IPS-20b (cell line): Measurements from ENCODE around the gene SERPINA3.

Experiments
- H3K27ac ChIP-seq: one replicate; pipeline ENCODE4 v1.5.1; 2013; ENCODE audit warnings: low read length
- H3K27me3 ChIP-seq: 2 replicates; pipeline ENCODE4 v1.6.1; 2013; ENCODE audit warnings: mild to moderate bottlenecking, low read length, inconsistent platforms; ENCODE audit not compliant: insufficient read depth
- H3K36me3 ChIP-seq: 2 replicates; pipeline ENCODE4 v1.6.1; 2013; ENCODE audit warnings: low read depth, mild to moderate bottlenecking, inconsistent platforms, low read length, moderate library complexity; ENCODE audit not compliant: insufficient read depth
- H3K4me1 ChIP-seq: 2 replicates; pipeline ENCODE4 v1.6.1; 2013; ENCODE audit warnings: mild to moderate bottlenecking, control low read depth, inconsistent platforms, low read length, moderate library complexity; ENCODE audit not compliant: insufficient read depth
- H3K4me3 ChIP-seq: 2 replicates; pipeline ENCODE4 v1.5.1; 2013; ENCODE audit warnings: mild to moderate bottlenecking, low read length, inconsistent platforms
- H3K9ac ChIP-seq: 2 replicates; pipeline ENCODE4 v1.6.1; 2013; ENCODE audit warnings: low read depth, mild to moderate bottlenecking, inconsistent platforms, low read length, moderate library complexity
- H3K9me3 ChIP-seq: 2 replicates; pipeline ENCODE4 v1.6.1; 2013; ENCODE audit warnings: mild to moderate bottlenecking, low read depth, low read length, inconsistent platforms; ENCODE audit not compliant: insufficient read depth

Gene SERPINA3

GRCh38 chr14:94588311-94588710 lies 23.9 kb upstream of the SERPINA3 start:
- H3K4me1 ChIP-seq, result no peaks in the 10 kb centered on the region
- H3K9me3 ChIP-seq, result 0 out of 2 replicates have a peak, but pooled peaks cover 7% of the 10 kb centered on the region
- H3K27ac ChIP-seq, result no peak overlapping the region
- H3K27me3 ChIP-seq, result no peaks in the 10 kb centered on the region
- H3K36me3 ChIP-seq, result no peaks in the 10 kb centered on the region
- no peak overlapping the region for H3K4me3 ChIP-seq
- H3K9ac ChIP-seq, result no peak overlapping the region

- no peaks in the 10 kb centered on the region for H3K9me3 ChIP-seq
- H3K27ac ChIP-seq, result no peak overlapping the region
- H3K9ac ChIP-seq, result no peak overlapping the region
- no peak overlapping the region for H3K4me3 ChIP-seq
- H3K27me3 ChIP-seq, result no peaks in the 10 kb centered on the region
- no peaks in the 10 kb centered on the region for H3K36me3 ChIP-seq
- no peaks in the 10 kb centered on the region for H3K4me1 ChIP-seq
Observed at GRCh38 chr14:94591073-94591472, 21.1 kb upstream of the SERPINA3 start.

- Histone ChIP-seq H3K4me3 (no peak overlapping the region), H3K27me3 (no peaks in the 10 kb centered on the region), H3K27ac (no peak overlapping the region), H3K9me3 (no peaks in the 10 kb centered on the region), H3K4me1 (no peaks in the 10 kb centered on the region), H3K36me3 (no peaks in the 10 kb centered on the region), H3K9ac (no peak overlapping the region)
Observed at GRCh38 chr14:94591871-94592270, 20.3 kb upstream of the SERPINA3 start.

GRCh38 chr14:94592457-94592856 lies 19.7 kb upstream of the SERPINA3 start:
- H3K27me3 ChIP-seq, result no peaks in the 10 kb centered on the region
- H3K9me3 ChIP-seq, result no peaks in the 10 kb centered on the region
- H3K36me3 ChIP-seq, result no peaks in the 10 kb centered on the region
- no peaks in the 10 kb centered on the region for H3K4me1 ChIP-seq
- no peak overlapping the region for H3K9ac ChIP-seq
- H3K4me3 ChIP-seq, result no peak overlapping the region
- no peak overlapping the region for H3K27ac ChIP-seq

GRCh38 chr14:94593376-94593748 lies 18.8 kb upstream of the SERPINA3 start:
- Histone ChIP-seq H3K27me3 (no peaks in the 10 kb centered on the region), H3K4me3 (no peak overlapping the region), H3K9ac (no peak overlapping the region), H3K9me3 (no peaks in the 10 kb centered on the region), H3K36me3 (no peaks in the 10 kb centered on the region), H3K4me1 (no peaks in the 10 kb centered on the region), H3K27ac (no peak overlapping the region)

GRCh38 chr14:94593749-94594431 lies 18.3 kb upstream of the SERPINA3 start:
- H3K36me3 ChIP-seq, result no peaks in the 10 kb centered on the region
- no peak overlapping the region for H3K9ac ChIP-seq
- H3K27ac ChIP-seq, result no peak overlapping the region
- no peaks in the 10 kb centered on the region for H3K9me3 ChIP-seq
- H3K4me3 ChIP-seq, result no peak overlapping the region
- peaks cover 2% of the 10 kb centered on the region; the same call in 1 of the 2 replicates for H3K4me1 ChIP-seq
- no peaks in the 10 kb centered on the region for H3K27me3 ChIP-seq

- Histone ChIP-seq H3K4me1 (peaks cover 5% of the 10 kb centered on the region; the same call in 1 of the 2 replicates), H3K27ac (no peak overlapping the region), H3K4me3 (no peak overlapping the region)
Observed at GRCh38 chr14:94594441-94594840, 17.8 kb upstream of the SERPINA3 start.

GRCh38 chr14:94595912-94596311 lies 16.3 kb upstream of the SERPINA3 start:
- H3K9ac ChIP-seq, result no peak overlapping the region
- no peaks in the 10 kb centered on the region for H3K9me3 ChIP-seq
- H3K36me3 ChIP-seq, result no peaks in the 10 kb centered on the region
- H3K4me1 ChIP-seq, result peaks cover 5% of the 10 kb centered on the region; the same call in 1 of the 2 replicates
- no peaks in the 10 kb centered on the region for H3K27me3 ChIP-seq
- no peak overlapping the region for H3K27ac ChIP-seq
- H3K4me3 ChIP-seq, result no peak overlapping the region

More at GRCh38 chr14:94594441-94594840, 17.8 kb upstream of the SERPINA3 start:
- H3K27me3 ChIP-seq, result no peaks in the 10 kb centered on the region
- H3K9me3 ChIP-seq, result no peaks in the 10 kb centered on the region
- H3K9ac ChIP-seq, result no peak overlapping the region
- no peaks in the 10 kb centered on the region for H3K36me3 ChIP-seq

GRCh38 chr14:94596361-94596760 lies 15.8 kb upstream of the SERPINA3 start:
- Histone ChIP-seq H3K9me3 (no peaks in the 10 kb centered on the region), H3K27me3 (no peaks in the 10 kb centered on the region), H3K27ac (no peak overlapping the region), H3K4me3 (no peak overlapping the region), H3K9ac (no peak overlapping the region), H3K36me3 (no peaks in the 10 kb centered on the region), H3K4me1 (peaks cover 5% of the 10 kb centered on the region; the same call in 1 of the 2 replicates)

GRCh38 chr14:94597788-94598187 lies 14.4 kb upstream of the SERPINA3 start:
- H3K27me3 ChIP-seq, result no peaks in the 10 kb centered on the region
- H3K9me3 ChIP-seq, result no peaks in the 10 kb centered on the region
- H3K36me3 ChIP-seq, result no peaks in the 10 kb centered on the region
- H3K4me3 ChIP-seq, result no peak overlapping the region
- H3K4me1 ChIP-seq, result peaks cover 5% of the 10 kb centered on the region; the same call in 1 of the 2 replicates
- H3K27ac ChIP-seq, result no peak overlapping the region
- H3K9ac ChIP-seq, result no peak overlapping the region

- peaks cover 5% of the 10 kb centered on the region; the same call in 1 of the 2 replicates for H3K4me1 ChIP-seq
Observed at GRCh38 chr14:94598506-94598815, 13.7 kb upstream of the SERPINA3 start.

GRCh38 chr14:94598816-94599655 lies 13.2 kb upstream of the SERPINA3 start:
- H3K9ac ChIP-seq, result no peak overlapping the region
- H3K27ac ChIP-seq, result no peak overlapping the region
- no peak overlapping the region for H3K4me3 ChIP-seq
- no peaks in the 10 kb centered on the region for H3K27me3 ChIP-seq
- H3K4me1 ChIP-seq, result peaks cover 5% of the 10 kb centered on the region; the same call in 1 of the 2 replicates
- no peaks in the 10 kb centered on the region for H3K9me3 ChIP-seq
- no peaks in the 10 kb centered on the region for H3K36me3 ChIP-seq

More at GRCh38 chr14:94598506-94598815, 13.7 kb upstream of the SERPINA3 start:
- Histone ChIP-seq H3K9ac (no peak overlapping the region), H3K36me3 (no peaks in the 10 kb centered on the region), H3K27me3 (no peaks in the 10 kb centered on the region), H3K4me3 (no peak overlapping the region), H3K27ac (no peak overlapping the region), H3K9me3 (no peaks in the 10 kb centered on the region)
